C4-2B (cell line): ENCODE data around the gene PDCD1LG2.

Experiments
- CTCF ChIP-seq: fragments of 450-650 bp; conservative IDR thresholded peaks from 2 replicates; pipeline ENCODE4 v1.5.1; 2017; ENCODE audit warnings: mild to moderate bottlenecking
- ZFX ChIP-seq: fragments of 450-650 bp; IDR thresholded peaks from 2 replicates; pipeline ENCODE4 v1.6.1; 2017

GRCh38 chr9:5512658-5513452 lies 2.5 kb downstream of the PDCD1LG2 start:
- TF ChIP-seq CTCF, result no peak
- TF ChIP-seq ZFX, result no peak
